H9 (cell line): ENCODE measurements around the gene IL36B. TPM values are rescaled to one million over a fixed set of nuclear protein-coding genes. Genes with fewer than 3 reads are reported as not detected.

Source experiments
- DNase-seq: peaks from one replicate; pipeline ENCODE4 v3.0.0-alpha.2; 2017
- H2AFZ ChIP-seq: one replicate; pipeline ENCODE4 v1.6.1; 2013; ENCODE audit warnings: mild to moderate bottlenecking, low read length, control low read depth, moderate library complexity
- H2AK5ac ChIP-seq: 2 replicates; pipeline ENCODE4 v1.6.1; 2013; ENCODE audit warnings: low read length, control low read depth, mixed read lengths; ENCODE audit not compliant: insufficient read length
- H2BK120ac ChIP-seq: one replicate; pipeline ENCODE4 v1.6.1; 2013; ENCODE audit warnings: low read depth, mild to moderate bottlenecking, low read length, control low read depth, inconsistent platforms; ENCODE audit not compliant: poor library complexity, severe bottlenecking
- H2BK12ac ChIP-seq: 2 replicates; pipeline ENCODE4 v1.6.1; 2013; ENCODE audit warnings: low read length, control low read depth, mixed read lengths, low read depth; ENCODE audit not compliant: insufficient read length
- H2BK15ac ChIP-seq: 2 replicates; pipeline ENCODE4 v1.6.1; 2013; ENCODE audit warnings: low read depth, low read length, control low read depth
- H2BK20ac ChIP-seq: one replicate; pipeline ENCODE4 v1.6.1; 2013; ENCODE audit warnings: low read depth, mild to moderate bottlenecking, low read length, control low read depth, inconsistent platforms; ENCODE audit not compliant: poor library complexity, severe bottlenecking
- H2BK5ac ChIP-seq: 2 replicates; pipeline ENCODE4 v1.6.1; 2013; ENCODE audit warnings: low read length, control low read depth, mixed read lengths; ENCODE audit not compliant: insufficient read length
- H3K14ac ChIP-seq: 2 replicates; pipeline ENCODE4 v1.6.1; 2013; ENCODE audit warnings: low read length, control low read depth; ENCODE audit not compliant: insufficient read depth
- H3K18ac ChIP-seq: 2 replicates; pipeline ENCODE4 v1.6.1; 2013; ENCODE audit warnings: low read depth, mild to moderate bottlenecking, mixed read lengths, low read length, control low read depth; ENCODE audit not compliant: insufficient read length
- H3K23ac ChIP-seq: 2 replicates; pipeline ENCODE4 v1.6.1; 2013; ENCODE audit warnings: low read length, control low read depth, mixed read lengths, low read depth; ENCODE audit not compliant: insufficient read length
- H3K23me2 ChIP-seq: 2 replicates; pipeline ENCODE4 v1.6.1; 2013; ENCODE audit warnings: low read depth, mild to moderate bottlenecking, mixed read lengths, low read length, control low read depth; ENCODE audit not compliant: insufficient read length, poor library complexity, severe bottlenecking
- H3K27ac ChIP-seq: 2 replicates; pipeline ENCODE4 v1.5.1; 2013; ENCODE audit warnings: low read length, control low read depth, mixed read lengths, low read depth; ENCODE audit not compliant: insufficient read length
- H3K27me3 ChIP-seq: 2 replicates; pipeline ENCODE4 v1.6.1; 2013; ENCODE audit warnings: low read length, control low read depth, inconsistent platforms; ENCODE audit not compliant: insufficient read depth
- H3K4ac ChIP-seq: 2 replicates; pipeline ENCODE4 v1.6.1; 2013; ENCODE audit warnings: low read depth, mild to moderate bottlenecking, control low read depth, inconsistent platforms, low read length, moderate library complexity
- H3K4me1 ChIP-seq: 2 replicates; pipeline ENCODE4 v1.6.1; 2013; ENCODE audit warnings: low read length, control low read depth, inconsistent platforms; ENCODE audit not compliant: insufficient read depth
- H3K4me2 ChIP-seq: 2 replicates; pipeline ENCODE4 v1.6.1; 2013; ENCODE audit warnings: low read length, control low read depth, mixed read lengths; ENCODE audit not compliant: insufficient read length, insufficient read depth
- H3K56ac ChIP-seq: 2 replicates; pipeline ENCODE4 v1.6.1; 2013; ENCODE audit warnings: low read depth, mild to moderate bottlenecking, mixed read lengths, low read length, control low read depth; ENCODE audit not compliant: insufficient read length
- H3K79me1 ChIP-seq: 2 replicates; pipeline ENCODE4 v1.6.1; 2013; ENCODE audit warnings: low read depth, mild to moderate bottlenecking, moderate library complexity, low read length, control low read depth, inconsistent platforms; ENCODE audit not compliant: insufficient read depth, poor library complexity, severe bottlenecking
- H3K79me2 ChIP-seq: 2 replicates; pipeline ENCODE4 v1.6.1; 2013; ENCODE audit warnings: low read length, control low read depth, inconsistent platforms; ENCODE audit not compliant: insufficient read depth
- H3K9ac ChIP-seq: 2 replicates; pipeline ENCODE4 v1.6.1; 2013; ENCODE audit warnings: low read length, control low read depth, mixed read lengths; ENCODE audit not compliant: insufficient read length; ENCODE audit errors: extremely low read depth
- H3K9me3 ChIP-seq: one replicate; pipeline ENCODE4 v1.6.1; 2013; ENCODE audit warnings: low read depth, low read length, inconsistent platforms; ENCODE audit not compliant: control insufficient read depth
- H3T11ph ChIP-seq: one replicate; pipeline ENCODE4 v1.6.1; 2013; ENCODE audit warnings: mild to moderate bottlenecking, low read length, control low read depth, inconsistent platforms
- H4K20me1 ChIP-seq: one replicate; pipeline ENCODE4 v1.6.1; 2013; ENCODE audit not compliant: control insufficient read depth, insufficient read length, insufficient read depth
- H4K5ac ChIP-seq: 2 replicates; pipeline ENCODE4 v1.6.1; 2013; ENCODE audit warnings: low read depth, mild to moderate bottlenecking, mixed read lengths, low read length, control low read depth; ENCODE audit not compliant: insufficient read length
- H4K8ac ChIP-seq: replicated peaks from 2 replicates; pipeline ENCODE4 v1.6.1; 2013; ENCODE audit warnings: low read length, control low read depth, mixed read lengths, low read depth; ENCODE audit not compliant: insufficient read length
- H4K91ac ChIP-seq: 2 replicates; pipeline ENCODE4 v1.6.1; 2013; ENCODE audit warnings: low read depth, mild to moderate bottlenecking, moderate library complexity, mixed read lengths, low read length, control low read depth; ENCODE audit not compliant: insufficient read length
- H3K27ac Mint-ChIP-seq, 3 experiments: 2 replicates in 2 of 3; 3 replicates in 1 of 3; pipeline ENCODE4 v1.8.0; 2020 to 2021; ENCODE audit warnings: mixed read lengths in 3 of 3, mild to moderate bottlenecking in 1 of 3, moderate library complexity in 1 of 3
- H3K27me3 Mint-ChIP-seq: 2 replicates; pipeline ENCODE4 v1.8.0; 2021; ENCODE audit warnings: low read depth, mild to moderate bottlenecking, moderate library complexity, mixed read lengths
- H3K36me3 Mint-ChIP-seq, 3 experiments: 2 replicates in 2 of 3; 3 replicates in 1 of 3; pipeline ENCODE4 v1.8.0; 2020 to 2021; ENCODE audit warnings: low read depth in 3 of 3, mixed read lengths in 3 of 3; ENCODE audit not compliant: insufficient read depth in 1 of 3
- H3K4me1 Mint-ChIP-seq, 2 experiments: 2 replicates each; pipeline ENCODE4 v1.8.0; 2020; ENCODE audit warnings: mixed read lengths in 2 of 2
- H3K4me3 Mint-ChIP-seq, 2 experiments: 2 replicates in 1 of 2; 3 replicates in 1 of 2; pipeline ENCODE4 v1.8.0; 2020 to 2021; ENCODE audit warnings: mild to moderate bottlenecking in 2 of 2, mixed read lengths in 2 of 2, moderate library complexity in 1 of 2
- H3K9me3 Mint-ChIP-seq, 2 experiments: 2 replicates in 1 of 2; 3 replicates in 1 of 2; pipeline ENCODE4 v1.8.0; 2020; ENCODE audit warnings: mild to moderate bottlenecking in 2 of 2, mixed read lengths in 2 of 2, moderate library complexity in 1 of 2
- CTCF ChIP-seq: fragments of 200-600 bp; sonication (generic); conservative IDR thresholded peaks from 3 replicates; pipeline ENCODE4 v1.8.0; 2021; ENCODE audit warnings: antibody characterized with exemption, mild to moderate bottlenecking
- WGBS: extraction: QIAGEN DNeasy Blood & Tissue Kit; methylation state at CpG from one replicate; pipeline ENCODE4 v1.1.7; 2013; ENCODE audit warnings: missing lambda C conversion rate, low lambda C conversion rate, mixed read lengths; ENCODE audit not compliant: insufficient read length; ENCODE audit errors: extremely low coverage; 5-methylcytosine and 5-hydroxymethylcytosine counted together
- total RNA-seq: library from RNA; stranded (reverse); gene quantifications from 2 replicates; pipeline ENCODE4 v1.2.1, GENCODE V29; 2021

IL36B gene
- total RNA-seq, 1 experiment from 2014 or later: not detected

- Histone ChIP-seq H4K91ac (no peak overlapping the region), H3K4ac (no peak overlapping the region), H2BK15ac (no peak overlapping the region), H2AK5ac (no peak overlapping the region), H3K4me1 (no peaks in the 10 kb centered on the region), H3K14ac (no peak overlapping the region), H3T11ph (no peak overlapping the region), H2AFZ (no peak overlapping the region), H4K8ac (no peak overlapping the region), H3K79me1 (no peaks in the 10 kb centered on the region), H3K4me2 (no peak overlapping the region), H3K56ac (no peak overlapping the region), H3K23me2 (no peaks in the 10 kb centered on the region), H3K79me2 (no peaks in the 10 kb centered on the region), H3K23ac (no peak overlapping the region), H2BK20ac (no peak overlapping the region), H2BK5ac (no peak overlapping the region), H2BK12ac (no peak overlapping the region), H3K27ac (no peak overlapping the region), H2BK120ac (no peak overlapping the region), H4K20me1 (no peaks in the 10 kb centered on the region), H3K9me3 (no peaks in the 10 kb centered on the region), H3K18ac (no peak overlapping the region), H4K5ac (no peak overlapping the region), H3K9ac (no peak overlapping the region), H3K27me3 (no peaks in the 10 kb centered on the region)
- H3K9me3 Mint-ChIP-seq: peaks cover 19 to 64% of the 10 kb centered on the region in 2 experiments
- no peak overlapping the region for H3K27ac Mint-ChIP-seq
- no peak for DNase-seq
- no peaks in the 10 kb centered on the region for H3K4me1 Mint-ChIP-seq
- H3K27me3 Mint-ChIP-seq: peaks cover 39% of the 10 kb centered on the region
- H3K4me3 Mint-ChIP-seq: no peak overlapping the region
- H3K36me3 Mint-ChIP-seq: no peaks in the 10 kb centered on the region
- WGBS: no CpG with 5 or more reads among the region's 3 CpGs
- TF ChIP-seq CTCF: no peak
Observed at GRCh38 chr2:113013336-113013661, 39.4 kb downstream of the IL36B start.
